ENCODE results near the gene CARS1. TPM values are rescaled to one million over a fixed set of nuclear protein-coding genes. Genes with fewer than 3 reads are reported as not detected.

The CARS1 gene
- total and polyA plus RNA-seq, 2 of the 8 experiments (the other 6 are each of a cell fraction or from before 2014, with no cell fraction given) = 44.1 to 100 TPM

GRCh38 chr11:3073029-3073435 lies 15.8 kb upstream of the CARS1 start:
- ChIA-PET POLR2A (ENCODE audit: partially characterized antibody) (interaction anchor here (1.3 to 1.7 kb wide), 2 partner anchors 15 to 23 kb away, joined by 3 to 6 read pairs; partner anchors contain the start of gene CARS1), CTCF (ENCODE audit: partially characterized antibody) (interaction anchor here (0.7 to 1.8 kb wide), 5 partner anchors 12 to 36 kb away, joined by 3 to 13 read pairs (median 4); no protein-coding TSS in a partner anchor)
- H3K36me3 ChIP-seq (ENCODE audit: control insufficient read depth in 2 of 4, insufficient read depth in 4 of 4, low read length in 3 of 4) = no peaks in the 10 kb centered on the region
- H3K4me1 ChIP-seq (replicated peaks in 1 of 4; ENCODE audit: control insufficient read depth in 3 of 4, insufficient read depth in 4 of 4, low read length in 3 of 4) = no peaks in the 10 kb centered on the region
- no peak overlapping the region for H2BK15ac ChIP-seq (ENCODE audit: low read length)
- H2BK20ac ChIP-seq (ENCODE audit: low read length) = no peak overlapping the region
- H3K9me3 ChIP-seq (ENCODE audit: insufficient read depth in 2 of 2, low read depth in 1 of 2, low read length in 1 of 2) = no peaks in the 10 kb centered on the region
- no peak overlapping the region for H3K4ac ChIP-seq (replicated peaks; ENCODE audit: insufficient read length, low read depth, low read length)
- H3K27me3 ChIP-seq (replicated peaks in 1 of 4; ENCODE audit: control insufficient read depth in 3 of 4, extremely low read depth in 1 of 4, insufficient read depth in 3 of 4, low read length in 3 of 4) = no peaks in the 10 kb centered on the region
- H2BK120ac ChIP-seq (replicated peaks; ENCODE audit: low read depth, low read length) = no peak overlapping the region
- no peak overlapping the region for H3K56ac ChIP-seq (replicated peaks; ENCODE audit: insufficient read length, low read depth, low read length)
- no peak overlapping the region for H4K5ac ChIP-seq (ENCODE audit: insufficient read length, low read depth, low read length)
- H2AK5ac ChIP-seq (ENCODE audit: low read depth, low read length) = no peak overlapping the region
- no peaks in the 10 kb centered on the region for H3K79me1 ChIP-seq (ENCODE audit: low read depth, low read length)
- no peak overlapping the region for H3K4me2 ChIP-seq (ENCODE audit: insufficient read depth in 1 of 2, low read depth in 2 of 2, low read length in 2 of 2)
- H3K4me3 ChIP-seq (ENCODE audit: extremely low read depth in 1 of 4, insufficient read depth in 2 of 4, low read depth in 3 of 4, low read length in 4 of 4) = no peak overlapping the region
- no peak overlapping the region for H2AFZ ChIP-seq (ENCODE audit: low read length)
- WGBS, 2 experiments (ENCODE audit: extremely low coverage in 1 of 2, insufficient coverage in 1 of 2, insufficient read length in 1 of 2, insufficient replicate concordance in 2 of 2, low coverage in 1 of 2, low lambda C conversion rate in 2 of 2, missing lambda C conversion rate in 1 of 2) = 89% methylated on average over 3 of the region's 3 CpGs; no CpG with 5 or more reads in 1 of the 2 experiments
- H3K27ac ChIP-seq (ENCODE audit: low read depth, low read length) = no peak overlapping the region
- H4K91ac ChIP-seq (replicated peaks; ENCODE audit: insufficient read length, low read length) = no peak overlapping the region
- H3K9ac ChIP-seq (replicated peaks in 1 of 4; ENCODE audit: extremely low read depth in 1 of 4, low read depth in 3 of 4, low read length in 3 of 4) = no peak overlapping the region
- H4K20me1 ChIP-seq (replicated peaks in 1 of 2; ENCODE audit: control insufficient read depth in 1 of 2, insufficient read depth in 2 of 2, low read length in 2 of 2) = no peaks in the 10 kb centered on the region
- no peak overlapping the region for H2BK12ac ChIP-seq (ENCODE audit: low read depth, low read length)
- H3K18ac ChIP-seq (ENCODE audit: extremely low read depth, low read length) = no peak overlapping the region
- no peak overlapping the region for H2BK5ac ChIP-seq (ENCODE audit: low read depth, low read length)
- H3K23me2 ChIP-seq (ENCODE audit: low read depth, low read length) = no peaks in the 10 kb centered on the region
- no peak overlapping the region for H3K14ac ChIP-seq (ENCODE audit: insufficient read length)
- no peak for DNase-seq (ENCODE audit: low read depth in 1 of 2, low spot score in 2 of 2)
- no peak overlapping the region for H4K8ac ChIP-seq (ENCODE audit: extremely low read depth, insufficient read depth, low read length)
- H3K79me2 ChIP-seq (ENCODE audit: control insufficient read depth in 1 of 2, insufficient read depth in 2 of 2, low read length in 2 of 2) = no peaks in the 10 kb centered on the region
- no peak for FAIRE-seq
- H3K23ac ChIP-seq (ENCODE audit: insufficient read length) = no peak overlapping the region
- TF ChIP-seq E2F6 (IDR thresholded peaks at IDR 0.05) (no peak), BACH1 (IDR thresholded peaks at IDR 0.05; ENCODE audit: low read length) (no peak), BCL11A (IDR thresholded peaks at IDR 0.05; ENCODE audit: low read depth in 2 of 2, low read length in 2 of 2) (no peak), CBX8 (IDR thresholded peaks at IDR 0.05; ENCODE audit: borderline replicate concordance, low read depth, low read length) (no peak), EGR1 (IDR thresholded peaks at IDR 0.05; ENCODE audit: borderline replicate concordance, low read depth, low read length) (no peak), NANOG (IDR thresholded peaks at IDR 0.05; ENCODE audit: insufficient read depth, low read depth, low read length, poor library complexity, severe bottlenecking) (no peak), CBX5 (IDR thresholded peaks at IDR 0.05; ENCODE audit: low read depth, low read length) (no peak), EP300 (IDR thresholded peaks at IDR 0.05; ENCODE audit: borderline replicate concordance in 1 of 2, low read depth in 2 of 2, low read length in 2 of 2) (no peak), CHD1 (IDR thresholded peaks at IDR 0.05; ENCODE audit: low read depth, low read length) (no peak), FOSL1 (IDR thresholded peaks at IDR 0.05; ENCODE audit: insufficient read depth, low read depth, low read length) (no peak)
